Cerebellar cortex (tissue), 1 donor: Measurements from ENCODE around the gene TMTC1.
A peak's percentile ranks its signal among the peaks of the same experiment; 100 is the strongest.

ENCODE experiments used
- DNase-seq: peaks from one replicate; pipeline ENCODE4 v3.0.0-alpha.2; 2015; ENCODE audit warnings: low spot score

The TMTC1 gene

DNA sequence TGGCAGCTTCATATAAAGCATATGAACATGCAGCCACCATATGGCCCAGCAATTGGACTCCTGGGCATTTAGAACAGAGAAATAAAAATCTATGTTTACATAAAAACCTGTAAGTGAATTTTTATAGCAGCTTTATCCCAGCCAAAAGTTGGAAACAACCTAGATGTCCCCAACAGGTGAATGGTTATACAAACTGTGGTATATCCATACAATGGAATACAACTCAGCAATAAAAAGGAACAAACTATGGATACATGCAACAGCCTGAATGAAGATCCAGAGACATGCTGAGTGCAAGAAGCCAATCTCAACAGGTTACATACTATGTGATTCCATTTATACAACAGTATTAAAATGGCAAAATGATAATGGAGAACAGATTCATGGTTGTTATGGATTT is 3.7 kb downstream of the TMTC1 start:
- no peak for DNase-seq

DNA sequence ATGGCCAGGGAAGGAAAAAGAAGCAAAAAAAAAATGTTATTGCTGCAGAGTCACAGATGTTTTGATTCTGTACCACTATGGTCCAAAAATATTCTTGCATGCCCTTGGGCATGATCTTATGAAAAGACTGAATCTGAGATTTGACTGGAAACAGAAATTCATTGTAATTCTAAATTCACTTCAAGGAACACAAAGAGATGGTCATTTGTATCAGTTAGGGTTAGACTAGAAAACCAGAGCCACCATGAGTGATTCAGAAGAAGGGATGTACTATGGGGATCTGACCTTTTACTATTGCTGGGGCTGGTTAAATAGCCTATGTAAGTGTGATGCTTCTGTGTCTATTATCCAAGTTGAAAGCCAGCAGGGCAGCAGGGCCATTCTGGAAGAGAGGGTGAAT is 5.2 kb downstream of the TMTC1 start:
- DNase-seq = no peak

DNA sequence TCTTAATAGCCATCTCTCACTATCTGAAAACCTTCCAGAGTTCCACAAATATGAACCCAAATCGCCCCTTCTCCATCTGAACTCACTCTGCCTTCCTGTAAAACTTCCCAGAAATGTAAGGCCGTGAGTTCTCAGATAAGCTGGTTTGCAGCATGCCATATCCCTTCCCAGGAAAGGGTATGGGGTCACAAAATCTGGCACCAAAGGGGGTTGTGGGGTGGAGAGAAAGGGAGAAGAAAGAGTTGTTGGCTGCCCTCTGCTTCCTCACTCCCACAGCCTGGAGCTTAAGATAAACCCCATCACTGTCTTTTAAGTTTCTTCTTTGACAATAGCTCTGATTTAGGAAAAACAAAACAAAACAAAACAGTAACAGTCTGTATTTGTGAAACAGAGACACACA is 10.7 kb downstream of the TMTC1 start:
- DNase-seq = no peak

DNA sequence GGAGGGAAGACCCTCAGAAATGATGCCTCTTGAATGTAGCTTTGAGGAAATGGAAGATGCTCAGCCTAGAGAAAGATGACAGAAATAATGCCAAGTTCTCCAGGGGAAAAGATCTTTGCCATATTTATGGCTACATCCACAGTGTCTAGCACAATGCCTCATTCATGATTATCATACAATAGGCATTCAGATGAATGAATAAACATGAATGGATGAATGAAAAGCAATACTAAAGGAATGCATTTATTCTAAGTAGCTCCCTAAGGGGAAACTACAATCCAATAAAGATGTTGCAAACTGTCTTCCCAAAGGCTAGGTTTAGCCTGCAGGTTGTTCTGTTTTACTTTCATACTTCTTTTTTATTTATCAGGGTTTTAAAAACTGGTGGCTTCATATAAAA is 12.0 kb downstream of the TMTC1 start:
- DNase-seq = no peak

DNA sequence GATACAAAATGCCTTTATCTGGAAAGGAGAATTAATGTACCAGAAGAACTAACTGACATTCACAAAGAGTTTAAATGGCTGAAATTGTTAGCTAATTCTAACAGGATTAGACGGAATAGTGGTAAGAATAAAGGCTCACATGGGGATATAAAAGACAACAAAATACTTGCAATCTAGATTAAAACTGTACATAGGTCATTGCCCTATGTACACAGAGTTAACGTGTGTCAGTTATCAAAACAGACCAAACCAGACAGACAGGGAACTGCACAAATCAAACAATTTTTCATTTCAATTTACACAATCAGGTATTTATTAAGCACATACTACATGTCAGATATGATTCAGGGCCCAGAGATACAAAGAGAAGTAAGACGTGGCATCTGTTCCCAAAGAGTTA is 12.6 kb downstream of the TMTC1 start:
- no peak for DNase-seq

DNA sequence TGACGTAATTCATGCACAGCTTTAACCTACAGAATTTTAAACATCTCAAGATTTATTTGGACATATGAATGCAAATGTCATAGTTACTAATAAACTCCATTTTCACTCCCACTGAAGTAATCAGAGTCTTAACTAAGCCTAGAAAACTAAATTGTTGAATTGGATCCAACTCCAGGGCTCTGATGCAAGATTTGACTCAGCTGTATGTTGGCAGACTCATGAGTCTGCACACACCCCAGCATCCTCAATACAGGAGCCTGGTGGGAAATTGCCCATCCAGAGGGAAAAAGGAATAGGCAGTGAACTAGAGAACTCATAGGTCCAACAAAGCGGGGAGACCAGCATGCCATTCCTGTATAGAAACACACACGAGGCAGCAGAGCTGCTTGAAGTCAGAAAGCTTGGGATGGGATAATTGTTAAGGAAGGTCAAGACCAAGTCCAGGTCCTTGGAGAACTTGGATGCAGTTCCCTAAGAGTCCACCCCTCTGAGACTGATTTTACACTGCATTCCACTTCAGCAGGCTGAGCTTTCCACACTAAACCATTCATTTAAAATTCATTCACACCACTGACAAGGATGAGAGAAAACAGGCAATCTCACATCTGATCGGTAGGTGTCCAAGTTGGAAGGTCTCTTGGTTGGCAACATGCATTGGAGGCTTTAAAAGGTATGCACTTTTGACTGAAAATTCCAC is 14.4 kb downstream of the TMTC1 start:
- no peak for DNase-seq

DNA sequence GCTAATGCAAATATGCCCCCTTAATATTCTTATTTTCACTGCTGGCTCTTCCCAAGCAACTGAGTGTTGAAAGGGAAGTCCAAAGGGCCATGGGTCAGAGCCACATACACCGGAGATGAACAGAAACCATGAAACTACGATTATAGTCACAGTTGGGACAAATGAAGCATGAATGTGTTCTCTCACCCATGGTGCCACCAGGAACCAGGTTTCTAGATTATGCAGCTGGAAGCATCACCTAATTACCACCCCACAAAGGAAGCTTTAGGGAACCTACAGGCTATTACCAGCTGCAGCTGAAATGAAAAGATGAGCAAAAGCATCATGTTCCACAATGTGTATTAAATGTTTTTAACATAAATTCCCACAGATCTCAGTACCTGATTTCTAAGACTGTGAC is 15.4 kb downstream of the TMTC1 start:
- DNase-seq = no peak

DNA sequence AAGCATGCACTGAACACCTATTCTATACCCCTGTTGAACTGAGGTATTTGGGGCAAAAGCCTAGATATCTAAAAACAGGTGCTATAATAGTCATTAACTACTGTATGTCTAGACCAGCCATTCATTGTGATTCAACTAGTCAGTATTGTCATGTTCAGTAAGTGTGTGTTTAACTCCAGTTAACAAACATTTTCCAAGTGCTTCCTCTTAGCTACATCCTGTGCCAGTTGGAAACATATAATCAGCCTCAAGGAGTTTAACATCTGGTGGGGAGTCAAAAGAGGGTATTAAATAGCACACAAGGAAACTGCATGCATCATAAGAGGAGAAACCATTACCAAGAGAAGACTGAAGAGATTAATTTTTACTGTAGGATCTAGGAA is 20.4 kb downstream of the TMTC1 start:
- no peak for DNase-seq

DNA sequence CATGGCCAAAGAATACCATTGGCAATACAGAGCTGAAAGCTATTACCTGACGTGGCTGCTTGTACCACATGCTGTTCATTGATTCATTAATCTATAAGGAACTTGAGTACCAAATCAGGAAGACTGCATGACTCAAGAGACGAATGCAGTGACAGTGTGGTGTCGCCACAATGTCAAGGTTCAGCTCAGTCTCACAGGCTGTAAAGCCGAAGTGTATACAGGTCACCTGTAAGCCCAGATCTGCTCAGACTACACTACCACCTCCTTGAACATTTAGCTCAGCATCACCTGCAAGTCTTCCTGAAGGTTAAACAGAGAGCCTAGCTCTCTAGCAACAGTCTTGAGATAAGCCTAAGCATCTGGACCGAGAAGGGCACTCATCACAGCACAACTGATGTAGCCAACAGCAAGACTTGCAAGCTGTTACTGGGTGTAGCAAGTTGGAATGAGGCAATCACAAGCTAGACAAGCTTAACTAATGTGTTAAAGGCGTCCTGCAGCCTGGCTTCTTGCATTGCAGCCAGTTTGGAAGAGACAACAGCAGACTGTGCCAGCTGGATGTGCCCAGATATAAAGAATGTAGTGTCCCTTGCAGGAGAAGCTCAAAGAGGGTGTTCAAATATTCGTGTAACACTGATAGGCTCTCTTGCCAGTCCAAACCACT is 21.0 kb downstream of the TMTC1 start:
- peak; percentile 20 for DNase-seq

DNA sequence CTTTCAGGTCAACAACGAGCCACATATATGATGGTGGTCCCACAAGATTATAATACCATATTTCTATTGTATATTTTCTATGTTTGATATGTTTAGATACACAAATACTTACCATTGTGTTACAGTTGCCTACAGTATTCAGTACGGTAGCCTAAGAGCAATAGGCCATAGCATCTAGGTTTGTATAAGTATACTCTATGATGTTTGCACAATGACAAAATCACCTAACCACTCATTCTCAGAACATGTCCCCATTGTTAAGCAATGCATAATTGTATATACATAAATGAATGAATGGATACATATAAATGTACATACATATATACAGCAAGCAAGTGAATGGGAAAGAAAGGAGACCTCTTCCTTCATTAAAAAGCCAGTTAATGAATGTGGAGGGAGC is 23.8 kb downstream of the TMTC1 start:
- no peak for DNase-seq

DNA sequence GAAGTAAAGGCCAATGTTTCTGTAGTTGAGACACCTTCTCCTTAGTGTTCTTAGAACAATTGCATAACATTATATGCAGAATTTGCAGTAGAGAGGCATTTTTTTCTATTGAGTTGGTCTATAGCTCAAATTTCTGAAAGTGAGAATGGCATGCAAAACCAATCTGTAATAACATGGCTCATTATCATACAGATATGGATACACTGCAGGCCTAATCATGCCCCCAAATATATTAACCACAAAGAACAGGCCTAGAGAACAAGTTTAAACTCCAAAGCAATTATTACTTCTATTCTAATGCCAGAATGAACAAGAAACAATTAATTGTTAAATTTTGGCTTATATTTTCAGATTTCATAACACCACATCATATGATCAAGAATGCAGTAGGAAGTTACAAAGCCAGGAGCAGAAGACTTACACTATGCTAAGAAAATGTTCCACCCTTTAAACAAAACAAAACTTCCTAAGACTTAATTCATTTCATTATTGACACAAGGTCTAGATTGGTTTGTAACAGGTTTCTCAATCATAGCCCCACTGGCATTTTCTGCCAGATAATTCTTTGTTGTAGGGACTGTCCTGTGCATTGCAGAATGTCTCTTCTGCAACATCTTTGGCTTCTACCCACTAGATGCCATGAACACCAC is 26.9 kb downstream of the TMTC1 start:
- no peak for DNase-seq

DNA sequence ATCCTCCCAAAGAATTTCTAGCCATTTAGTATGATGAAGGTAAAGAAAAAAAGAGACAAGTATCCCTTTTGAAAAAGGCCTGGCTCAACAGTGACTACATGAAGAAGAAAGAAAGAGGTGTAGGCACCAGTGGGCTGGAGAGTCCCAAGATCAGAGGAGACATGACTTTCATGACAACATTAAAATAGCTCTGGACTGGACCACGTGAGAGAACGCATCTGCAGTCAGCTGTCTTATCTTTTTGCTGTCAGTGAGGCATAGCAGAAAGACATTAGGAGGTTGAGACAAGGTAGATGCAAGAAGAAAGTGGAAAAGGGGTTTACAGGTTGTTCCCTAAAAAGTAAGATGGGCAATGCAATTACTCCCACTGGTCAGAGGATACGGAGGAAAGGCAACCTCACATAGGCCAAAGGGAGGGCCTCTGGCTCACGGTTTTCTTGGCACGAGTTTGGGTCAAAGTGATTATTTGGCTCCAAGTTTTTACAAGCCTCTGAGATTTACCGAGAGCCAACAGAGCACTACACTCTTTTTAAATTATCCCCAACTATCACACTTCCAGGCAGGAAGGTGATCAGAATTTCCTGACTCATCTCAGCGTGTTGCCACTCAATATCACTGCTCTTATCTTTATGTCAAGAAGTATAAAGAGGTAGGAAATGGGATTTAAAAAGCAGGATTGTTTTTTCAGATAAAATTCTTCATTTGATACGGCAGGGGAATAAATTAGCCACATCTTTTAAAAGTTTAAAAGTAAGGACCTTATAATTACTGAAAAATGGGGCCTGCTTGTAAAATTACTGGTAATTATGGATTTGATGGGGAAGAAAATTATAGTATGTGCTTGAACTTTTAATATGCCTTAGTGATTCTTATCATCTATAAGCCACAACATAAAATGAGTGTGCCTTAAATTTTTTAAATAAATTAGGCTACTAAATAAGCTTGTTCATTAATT is 29.2 kb downstream of the TMTC1 start:
- no peak for DNase-seq

DNA sequence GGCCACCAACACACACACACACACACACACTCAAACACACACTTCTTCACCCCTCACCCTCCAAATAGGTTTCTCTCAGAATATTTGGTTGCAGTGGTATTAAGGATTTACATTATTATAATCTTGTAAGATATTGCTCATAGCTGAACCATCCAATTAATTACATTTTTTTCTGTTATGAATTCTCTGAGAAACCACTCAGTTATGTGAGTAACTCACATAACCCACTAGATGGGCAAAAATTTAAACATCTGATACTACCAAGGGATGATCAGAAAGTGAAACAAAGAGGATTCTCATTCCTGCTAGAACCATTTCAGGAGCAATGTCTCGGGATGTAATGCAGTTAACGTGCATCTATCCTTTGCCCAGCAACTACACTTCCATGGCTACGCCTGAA is 31.6 kb downstream of the TMTC1 start:
- DNase-seq = no peak

DNA sequence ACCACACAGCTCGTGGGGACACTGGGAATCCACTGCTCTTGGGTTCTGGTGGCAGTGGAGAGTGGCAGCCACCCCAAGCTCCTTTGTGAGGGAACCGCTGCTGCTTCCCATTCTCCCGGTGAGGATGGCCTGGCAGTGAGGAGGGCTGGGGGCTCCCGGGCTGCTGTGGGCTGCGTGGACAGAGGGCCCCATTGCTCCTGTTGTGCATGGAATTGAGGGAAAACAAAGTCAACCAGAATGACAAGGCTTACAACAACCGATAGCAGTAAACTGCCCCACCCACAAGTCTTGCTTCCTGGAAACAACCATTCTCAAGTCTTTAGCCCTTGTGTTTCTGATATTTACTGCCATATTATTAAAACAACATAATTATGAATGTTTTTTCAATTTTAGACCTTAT is 32.1 kb downstream of the TMTC1 start:
- no peak for DNase-seq

DNA sequence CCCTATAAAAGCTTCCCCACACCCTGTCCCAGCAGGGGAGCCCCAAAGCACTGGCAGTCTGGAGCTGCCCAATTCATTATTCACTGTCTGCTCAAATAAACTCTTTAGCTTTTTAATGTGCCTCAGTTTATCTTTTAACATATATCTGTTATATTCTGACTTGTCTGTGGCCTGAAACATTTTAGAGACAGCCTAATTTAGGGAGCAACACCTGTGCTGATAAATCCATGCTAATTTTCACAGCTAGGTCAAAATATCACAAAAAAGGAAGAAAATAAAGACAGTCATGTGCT is 32.9 kb downstream of the TMTC1 start:
- no peak for DNase-seq

DNA sequence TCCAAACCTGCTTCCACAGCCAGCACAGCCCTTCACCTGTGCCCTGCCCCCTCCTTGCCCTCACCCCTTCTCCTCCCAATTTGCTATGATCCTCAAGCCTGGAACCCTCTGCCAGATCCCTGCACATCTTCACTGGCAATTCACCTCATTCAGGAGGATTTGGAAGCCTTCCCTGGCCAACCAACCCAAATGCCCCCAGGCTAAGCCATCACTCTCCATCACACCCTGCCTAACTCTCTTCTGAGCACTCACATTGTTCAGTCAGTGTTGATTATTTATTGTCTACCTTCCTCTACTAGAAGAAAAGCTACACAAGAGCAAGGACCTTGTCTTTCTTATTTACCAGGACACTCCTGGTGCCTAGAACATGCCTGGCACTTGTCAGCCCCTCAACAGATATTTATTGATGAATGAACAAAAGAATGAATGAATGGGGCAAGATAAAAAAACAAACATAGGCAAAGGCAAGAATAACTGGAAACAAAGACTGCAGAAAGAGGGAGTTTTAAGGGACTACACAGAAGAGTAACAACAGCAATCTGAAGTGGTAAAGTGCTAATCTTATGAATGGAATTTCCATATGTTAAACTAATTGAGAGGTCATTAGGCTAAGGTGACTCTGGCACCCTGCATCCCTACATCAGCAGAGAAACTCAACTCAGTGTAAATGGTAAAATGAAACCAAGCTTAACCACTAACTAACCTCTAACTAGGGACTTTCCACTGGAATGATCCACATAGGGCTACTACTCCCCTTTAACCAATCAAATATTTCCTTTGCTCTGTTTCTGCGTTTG is 33.4 kb downstream of the TMTC1 start:
- DNase-seq = no peak

DNA sequence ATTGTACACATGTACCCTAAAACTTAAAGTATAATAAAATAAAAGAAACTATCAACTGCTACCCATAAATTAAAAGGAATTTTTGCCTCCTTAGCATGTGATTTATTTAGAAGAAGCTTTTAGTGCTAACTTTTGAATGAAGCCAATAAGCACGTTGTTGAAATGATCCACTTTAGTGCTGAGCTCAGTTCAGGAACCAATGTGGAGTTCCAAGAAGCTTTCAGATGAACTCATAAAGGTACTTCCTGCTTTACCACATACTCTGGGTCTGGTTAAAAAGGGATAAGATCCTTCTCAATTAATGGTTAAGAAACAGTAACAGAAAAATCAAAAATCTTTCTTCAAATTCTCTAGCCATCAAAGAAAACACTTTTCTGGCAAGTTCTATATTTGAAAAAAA is 39.4 kb downstream of the TMTC1 start:
- DNase-seq = no peak

DNA sequence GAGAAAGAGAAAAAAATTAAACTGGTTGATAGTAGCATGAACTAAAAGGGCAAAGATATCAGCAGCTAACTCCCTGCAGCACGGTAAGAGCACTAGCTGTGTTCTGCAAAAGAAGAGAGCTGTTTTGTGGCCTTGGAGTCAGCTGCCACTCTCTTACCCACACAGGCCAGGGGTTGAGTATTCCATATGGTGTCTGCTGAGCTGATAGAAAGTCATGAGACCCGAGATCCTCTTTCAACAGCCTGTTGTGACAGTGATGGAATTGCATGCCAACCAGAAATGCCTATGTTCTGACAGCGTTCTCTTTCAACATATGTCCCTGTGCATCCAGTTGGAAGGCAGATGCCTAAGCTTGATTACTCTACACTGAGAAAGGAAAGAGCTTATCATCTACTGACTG is 39.9 kb downstream of the TMTC1 start:
- no peak for DNase-seq

DNA sequence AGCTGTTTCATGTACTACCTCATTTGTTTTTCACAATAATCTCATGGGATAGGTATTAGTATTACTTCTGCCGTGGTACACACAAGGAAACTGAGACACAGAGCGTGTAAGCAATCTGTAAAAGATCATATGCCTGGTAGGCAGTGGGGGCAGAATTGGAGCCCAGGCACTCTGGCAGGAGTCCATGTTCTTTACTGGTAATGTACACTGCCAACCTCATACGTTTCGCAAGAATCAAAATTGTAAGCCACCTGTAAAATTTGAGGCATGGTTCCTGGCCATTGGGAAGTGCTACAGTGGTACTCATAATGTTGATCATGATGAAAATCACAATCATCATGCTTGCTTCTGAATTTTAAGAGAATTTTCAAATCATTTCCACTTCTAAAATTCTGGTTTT is 40.7 kb downstream of the TMTC1 start:
- DNase-seq = no peak

DNA sequence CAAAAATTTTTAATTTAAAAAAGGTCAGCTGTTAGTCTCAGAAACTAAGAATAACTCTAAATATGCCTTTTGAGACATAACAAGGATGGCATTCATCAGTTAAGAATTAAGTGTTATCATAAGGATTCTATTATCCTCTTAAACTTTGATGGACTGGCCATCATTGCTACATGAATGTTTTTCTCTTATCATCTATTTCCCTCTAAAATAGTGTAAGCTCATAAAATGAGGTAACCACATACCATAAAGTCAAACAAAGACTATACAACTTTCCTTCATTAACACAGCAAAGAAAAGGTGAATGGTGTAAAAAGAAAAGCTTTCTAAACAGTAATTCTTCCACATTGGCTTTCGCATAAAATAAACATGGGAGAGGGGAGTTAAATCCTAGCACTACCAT is 41.1 kb downstream of the TMTC1 start:
- no peak for DNase-seq

DNA sequence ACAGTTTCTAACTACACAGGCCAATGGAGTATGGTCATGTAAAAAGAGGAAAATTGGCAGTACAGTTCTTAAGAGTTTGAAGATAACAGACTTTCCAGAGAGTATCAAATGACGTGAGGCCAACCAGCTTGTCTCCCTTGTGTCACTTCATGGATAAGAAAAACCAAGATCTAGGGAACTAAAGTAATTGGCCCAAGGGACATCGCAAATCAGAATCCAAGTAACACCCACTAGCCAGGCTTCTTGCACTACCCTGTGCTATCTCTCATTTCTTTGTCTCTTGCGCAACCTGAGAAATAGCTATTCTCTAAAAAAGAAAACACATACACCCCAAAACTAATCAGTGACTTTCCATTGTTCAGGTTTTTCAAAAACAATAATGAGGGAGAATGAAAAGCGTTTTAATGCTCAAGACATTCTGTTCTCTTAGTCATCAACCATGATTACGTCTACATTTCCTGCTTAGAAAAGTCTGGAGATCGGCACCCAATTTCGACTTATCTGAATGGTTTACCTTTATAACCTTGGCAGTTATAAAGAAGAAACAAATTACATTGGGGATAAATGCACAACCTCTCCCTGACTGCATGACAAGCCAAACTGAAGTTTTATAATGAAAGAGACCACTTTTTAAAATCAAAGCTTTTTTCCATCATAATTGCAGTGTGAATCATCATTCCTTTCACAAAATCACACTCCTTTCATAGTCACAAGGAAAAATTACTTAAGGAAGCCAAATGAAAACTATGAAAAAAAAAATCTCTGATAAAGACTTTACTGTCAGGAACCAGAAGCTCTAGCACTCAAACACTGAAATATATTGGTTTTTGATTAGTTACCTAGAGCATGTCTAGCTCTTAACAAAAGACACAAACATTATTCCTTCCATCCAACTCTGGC is 42.1 kb downstream of the TMTC1 start:
- DNase-seq = no peak
